ENCODE data around the gene FAM13A.

FAM13A gene

DNA sequence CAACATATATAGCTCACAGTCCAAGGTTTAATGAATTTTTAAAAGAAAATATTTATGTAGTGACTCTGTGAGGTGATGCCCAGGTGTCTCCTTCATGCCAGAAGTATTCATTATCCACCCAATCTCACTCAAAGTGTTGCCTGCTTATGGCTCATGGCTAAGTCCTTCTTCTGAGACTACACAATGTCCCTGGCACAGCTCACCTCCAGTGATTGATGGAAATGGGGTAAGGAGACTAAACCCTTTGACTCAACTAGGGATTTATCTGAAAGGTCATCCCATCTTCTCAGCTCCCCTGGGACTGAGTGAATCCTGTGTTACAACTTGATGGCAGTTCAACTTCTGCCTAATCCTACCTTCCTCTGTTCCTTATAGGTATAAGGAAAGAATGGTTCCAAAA is 74.2 kb downstream of the FAM13A start:
- no peaks in the 10 kb centered on the region for H3K79me2 ChIP-seq (ENCODE audit: control insufficient read depth, low read length)
- no peaks in the 10 kb centered on the region for H3F3A ChIP-seq (ENCODE audit: control insufficient read depth, insufficient read depth)

GRCh38 chr4:88981993-88982392 is 75.0 kb downstream of the FAM13A start:
- TF ChIP-seq, protein P1, sequence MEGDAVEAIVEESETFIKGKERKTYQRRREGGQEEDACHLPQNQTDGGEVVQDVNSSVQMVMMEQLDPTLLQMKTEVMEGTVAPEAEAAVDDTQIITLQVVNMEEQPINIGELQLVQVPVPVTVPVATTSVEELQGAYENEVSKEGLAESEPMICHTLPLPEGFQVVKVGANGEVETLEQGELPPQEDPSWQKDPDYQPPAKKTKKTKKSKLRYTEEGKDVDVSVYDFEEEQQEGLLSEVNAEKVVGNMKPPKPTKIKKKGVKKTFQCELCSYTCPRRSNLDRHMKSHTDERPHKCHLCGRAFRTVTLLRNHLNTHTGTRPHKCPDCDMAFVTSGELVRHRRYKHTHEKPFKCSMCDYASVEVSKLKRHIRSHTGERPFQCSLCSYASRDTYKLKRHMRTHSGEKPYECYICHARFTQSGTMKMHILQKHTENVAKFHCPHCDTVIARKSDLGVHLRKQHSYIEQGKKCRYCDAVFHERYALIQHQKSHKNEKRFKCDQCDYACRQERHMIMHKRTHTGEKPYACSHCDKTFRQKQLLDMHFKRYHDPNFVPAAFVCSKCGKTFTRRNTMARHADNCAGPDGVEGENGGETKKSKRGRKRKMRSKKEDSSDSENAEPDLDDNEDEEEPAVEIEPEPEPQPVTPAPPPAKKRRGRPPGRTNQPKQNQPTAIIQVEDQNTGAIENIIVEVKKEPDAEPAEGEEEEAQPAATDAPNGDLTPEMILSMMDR (IDR thresholded peaks at IDR 0.05; ENCODE audit: low read depth, low read length, poor library complexity, severe bottlenecking), result no peak
- no peak for TF ChIP-seq EZH2phosphoT487 (IDR thresholded peaks at IDR 0.05; ENCODE audit: borderline replicate concordance, low read length)
- Histone ChIP-seq H3K9me2 (replicated peaks; ENCODE audit: control insufficient read depth, low read length) (no peaks in the 10 kb centered on the region), H3K79me2 (ENCODE audit: control insufficient read depth, low read length) (no peaks in the 10 kb centered on the region), H3K4me2 (ENCODE audit: low read length) (no peak overlapping the region), H3K36me3 (ENCODE audit: control insufficient read depth, low read length) (no peaks in the 10 kb centered on the region), H3K9me3 (ENCODE audit: control insufficient read depth, insufficient read depth, low read length) (no peaks in the 10 kb centered on the region), H3K4me3 (ENCODE audit: low read length) (no peak overlapping the region), H3K4me1 (ENCODE audit: control insufficient read depth, low read length) (no peaks in the 10 kb centered on the region), H3K27me3 (ENCODE audit: control insufficient read depth, low read length) (no peaks in the 10 kb centered on the region), H3F3A (ENCODE audit: control insufficient read depth, insufficient read depth) (no peaks in the 10 kb centered on the region), H4K20me1 (ENCODE audit: control insufficient read depth, insufficient read depth, low read depth, low read length) (no peaks in the 10 kb centered on the region), H3K27ac (ENCODE audit: low read depth, low read length) (no peak overlapping the region)

More for the DNA sequence above, 74.2 kb downstream of the FAM13A start:
- Histone ChIP-seq H3K27me3 (ENCODE audit: control insufficient read depth, low read length) (no peaks in the 10 kb centered on the region), H3K9me2 (replicated peaks; ENCODE audit: control insufficient read depth, low read length) (no peaks in the 10 kb centered on the region), H3K4me1 (ENCODE audit: control insufficient read depth, low read length) (no peaks in the 10 kb centered on the region), H3K4me3 (ENCODE audit: low read length) (no peak overlapping the region), H3K9me3 (ENCODE audit: control insufficient read depth, insufficient read depth, low read length) (no peaks in the 10 kb centered on the region), H3K36me3 (ENCODE audit: control insufficient read depth, low read length) (no peaks in the 10 kb centered on the region), H3K4me2 (ENCODE audit: low read length) (no peak overlapping the region), H4K20me1 (ENCODE audit: control insufficient read depth, insufficient read depth, low read depth, low read length) (no peaks in the 10 kb centered on the region), H3K27ac (ENCODE audit: low read depth, low read length) (no peak overlapping the region)
- TF ChIP-seq, protein P1 (IDR thresholded peaks at IDR 0.05; ENCODE audit: low read depth, low read length, poor library complexity, severe bottlenecking), result no peak
- no peak for TF ChIP-seq EZH2phosphoT487 (IDR thresholded peaks at IDR 0.05; ENCODE audit: borderline replicate concordance, low read length)

DNA sequence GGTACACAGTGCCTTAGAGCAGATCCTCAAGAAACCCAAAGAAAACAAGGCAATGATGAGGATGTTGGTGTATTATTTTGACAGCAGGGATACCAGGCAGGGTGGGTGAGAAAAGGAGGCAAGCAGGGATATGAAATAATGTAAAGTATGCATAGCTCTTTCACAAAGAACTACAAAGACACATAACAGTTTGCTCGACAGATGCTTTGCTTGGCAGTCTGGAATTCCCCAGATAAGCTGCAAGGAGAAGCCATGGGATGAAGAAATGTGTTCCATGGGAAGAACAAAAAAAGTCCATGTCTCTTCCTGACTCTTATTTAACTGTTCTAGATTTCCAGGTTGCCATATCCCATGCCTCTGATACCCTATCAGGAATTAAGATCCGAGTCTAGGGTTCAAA is 75.4 kb downstream of the FAM13A start:
- H3F3A ChIP-seq (ENCODE audit: control insufficient read depth, insufficient read depth), result no peaks in the 10 kb centered on the region
- H3K9me3 ChIP-seq (ENCODE audit: control insufficient read depth, insufficient read depth, low read length), result no peaks in the 10 kb centered on the region
- H3K4me2 ChIP-seq (ENCODE audit: low read length), result no peak overlapping the region
- no peak overlapping the region for H3K4me3 ChIP-seq (ENCODE audit: low read length)
- H3K79me2 ChIP-seq (ENCODE audit: control insufficient read depth, low read length), result no peaks in the 10 kb centered on the region
- H3K27ac ChIP-seq (ENCODE audit: low read depth, low read length), result no peak overlapping the region
- H3K9me2 ChIP-seq (replicated peaks; ENCODE audit: control insufficient read depth, low read length), result no peaks in the 10 kb centered on the region
- no peaks in the 10 kb centered on the region for H4K20me1 ChIP-seq (ENCODE audit: control insufficient read depth, insufficient read depth, low read depth, low read length)
- H3K36me3 ChIP-seq (ENCODE audit: control insufficient read depth, low read length), result no peaks in the 10 kb centered on the region
- H3K4me1 ChIP-seq (ENCODE audit: control insufficient read depth, low read length), result no peaks in the 10 kb centered on the region
- H3K27me3 ChIP-seq (ENCODE audit: control insufficient read depth, low read length), result no peaks in the 10 kb centered on the region
- TF ChIP-seq EZH2phosphoT487 (IDR thresholded peaks at IDR 0.05; ENCODE audit: borderline replicate concordance, low read length), result no peak

- no peaks in the 10 kb centered on the region for H3K36me3 ChIP-seq (ENCODE audit: control insufficient read depth, low read length)
- H3K9me2 ChIP-seq (replicated peaks; ENCODE audit: control insufficient read depth, low read length), result no peaks in the 10 kb centered on the region
- H3K4me3 ChIP-seq (ENCODE audit: low read length), result no peak overlapping the region
- H3K27me3 ChIP-seq (ENCODE audit: control insufficient read depth, low read length), result no peaks in the 10 kb centered on the region
- H3K27ac ChIP-seq (ENCODE audit: low read depth, low read length), result no peak overlapping the region
- H3F3A ChIP-seq (ENCODE audit: control insufficient read depth, insufficient read depth), result no peaks in the 10 kb centered on the region
- TF ChIP-seq, protein P1 (IDR thresholded peaks at IDR 0.05; ENCODE audit: low read depth, low read length, poor library complexity, severe bottlenecking), result no peak
- TF ChIP-seq EZH2phosphoT487 (IDR thresholded peaks at IDR 0.05; ENCODE audit: borderline replicate concordance, low read length), result no peak
- H4K20me1 ChIP-seq (ENCODE audit: control insufficient read depth, insufficient read depth, low read depth, low read length), result no peaks in the 10 kb centered on the region
- H3K4me1 ChIP-seq (ENCODE audit: control insufficient read depth, low read length), result no peaks in the 10 kb centered on the region
- H3K9me3 ChIP-seq (ENCODE audit: control insufficient read depth, insufficient read depth, low read length), result no peaks in the 10 kb centered on the region
- H3K79me2 ChIP-seq (ENCODE audit: control insufficient read depth, low read length), result no peaks in the 10 kb centered on the region
- no peak overlapping the region for H3K4me2 ChIP-seq (ENCODE audit: low read length)
Measured at GRCh38 chr4:88979276-88979675, 77.7 kb downstream of the FAM13A start.

All from DOHH2 (cell line).